OCI-LY3 (cell line): ENCODE measurements around the gene PRSS36.

Experiments
- H2AFZ ChIP-seq: fragments of 200-600, 300-600 bp; shearing (Covaris generic); 2 replicates; pipeline ENCODE4 v1.6.0; 2014; ENCODE audit warnings: antibody characterized with exemption, low read depth, low read length
- H3K27ac ChIP-seq: fragments of 200-600, 300-600 bp; sonication (generic); 2 replicates; pipeline ENCODE4 v1.5.1; 2014; ENCODE audit warnings: mild to moderate bottlenecking, low read length, moderate library complexity, mixed read lengths
- H3K27me3 ChIP-seq: fragments of 200-600, 300-600 bp; sonication (generic); 2 replicates; pipeline ENCODE4 v1.6.1; 2014; ENCODE audit warnings: low read depth, low read length, mixed read lengths
- H3K36me3 ChIP-seq: fragments of 200-600, 300-600 bp; sonication (generic); replicated peaks from 2 replicates; pipeline ENCODE3; 2014; ENCODE audit warnings: low read depth, low read length, mixed read lengths
- H3K4me1 ChIP-seq: fragments of 300-600, 200-600 bp; sonication (generic); 2 replicates; pipeline ENCODE4 v1.6.1; 2014; ENCODE audit warnings: low read length, mixed read lengths
- H3K4me2 ChIP-seq: fragments of 200-600, 300-600 bp; sonication (generic); 2 replicates; pipeline ENCODE4 v1.6.1; 2014; ENCODE audit warnings: low read length, mixed read lengths
- H3K4me3 ChIP-seq: fragments of 300-600, 200-600 bp; sonication (generic); 2 replicates; pipeline ENCODE4 v1.5.1; 2014; ENCODE audit warnings: antibody characterized with exemption, mild to moderate bottlenecking, low read length, moderate library complexity
- H3K79me2 ChIP-seq: fragments of 300-600, 200-600 bp; shearing (Covaris generic); 2 replicates; pipeline ENCODE4 v1.6.1; 2014; ENCODE audit warnings: mild to moderate bottlenecking, low read length, mixed read lengths
- H3K9ac ChIP-seq: fragments of 300-600, 200-600 bp; shearing (Covaris generic); 2 replicates; pipeline ENCODE4 v1.6.0; 2014; ENCODE audit warnings: mild to moderate bottlenecking, low read length, moderate library complexity
- H3K9me3 ChIP-seq: fragments of 200-600, 300-600 bp; shearing (Covaris generic); 2 replicates; pipeline ENCODE4 v1.6.1; 2014; ENCODE audit warnings: low read length, mixed read lengths; ENCODE audit not compliant: insufficient read depth
- H4K20me1 ChIP-seq: fragments of 200-600, 300-600 bp; sonication (generic); 2 replicates; pipeline ENCODE4 v1.6.1; 2016; ENCODE audit warnings: low read length, mixed read lengths; ENCODE audit not compliant: insufficient read depth
- EZH2phosphoT487 ChIP-seq: fragments of 200-600 bp; shearing (Covaris generic); IDR thresholded peaks from 2 replicates; pipeline ENCODE4 v1.6.1; 2018; ENCODE audit warnings: antibody characterized with exemption, mixed run types, low read depth
- TF ChIP-seq, protein P1 (sequence below): fragments of 200-600, 300-600 bp; sonication (generic); IDR thresholded peaks from 2 replicates; pipeline ENCODE4 v1.5.1; 2014; ENCODE audit warnings: antibody characterized with exemption, low read length, low read depth

PRSS36 gene

DNA sequence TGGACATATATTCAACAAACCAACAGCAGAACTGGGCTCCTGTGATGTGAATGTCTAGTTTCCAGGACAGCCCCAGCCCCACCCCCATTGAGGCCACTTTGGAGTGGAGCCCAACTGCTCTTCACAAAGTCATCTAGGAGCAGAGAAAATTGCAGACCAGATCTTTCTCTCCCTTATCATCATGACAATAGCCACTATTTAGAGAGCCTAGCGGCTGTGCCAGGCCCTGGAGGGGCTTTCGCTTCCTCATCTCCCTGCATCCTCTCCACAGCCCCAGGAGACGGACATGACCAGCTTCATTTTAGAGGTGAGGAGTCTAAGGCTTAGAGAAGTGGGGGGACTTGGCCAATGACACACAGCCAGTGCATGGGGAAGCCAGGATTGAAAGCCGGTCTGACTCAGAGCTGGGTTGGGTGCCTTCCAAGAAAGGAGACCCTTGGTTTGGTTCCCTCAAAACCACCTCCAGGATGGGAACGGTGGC, 15.7 kb downstream of the PRSS36 start:
- Histone ChIP-seq H3K4me3 (no peak overlapping the region), H3K9me3 (no peaks in the 10 kb centered on the region), H3K79me2 (no peaks in the 10 kb centered on the region), H3K36me3 (no peaks in the 10 kb centered on the region), H3K9ac (no peak overlapping the region), H3K4me2 (no peak overlapping the region), H4K20me1 (no peaks in the 10 kb centered on the region), H3K27ac (no peak overlapping the region), H3K27me3 (no peaks in the 10 kb centered on the region), H2AFZ (no peak overlapping the region), H3K4me1 (no peaks in the 10 kb centered on the region)
- TF ChIP-seq, protein P1, sequence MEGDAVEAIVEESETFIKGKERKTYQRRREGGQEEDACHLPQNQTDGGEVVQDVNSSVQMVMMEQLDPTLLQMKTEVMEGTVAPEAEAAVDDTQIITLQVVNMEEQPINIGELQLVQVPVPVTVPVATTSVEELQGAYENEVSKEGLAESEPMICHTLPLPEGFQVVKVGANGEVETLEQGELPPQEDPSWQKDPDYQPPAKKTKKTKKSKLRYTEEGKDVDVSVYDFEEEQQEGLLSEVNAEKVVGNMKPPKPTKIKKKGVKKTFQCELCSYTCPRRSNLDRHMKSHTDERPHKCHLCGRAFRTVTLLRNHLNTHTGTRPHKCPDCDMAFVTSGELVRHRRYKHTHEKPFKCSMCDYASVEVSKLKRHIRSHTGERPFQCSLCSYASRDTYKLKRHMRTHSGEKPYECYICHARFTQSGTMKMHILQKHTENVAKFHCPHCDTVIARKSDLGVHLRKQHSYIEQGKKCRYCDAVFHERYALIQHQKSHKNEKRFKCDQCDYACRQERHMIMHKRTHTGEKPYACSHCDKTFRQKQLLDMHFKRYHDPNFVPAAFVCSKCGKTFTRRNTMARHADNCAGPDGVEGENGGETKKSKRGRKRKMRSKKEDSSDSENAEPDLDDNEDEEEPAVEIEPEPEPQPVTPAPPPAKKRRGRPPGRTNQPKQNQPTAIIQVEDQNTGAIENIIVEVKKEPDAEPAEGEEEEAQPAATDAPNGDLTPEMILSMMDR = no peak
- no peak for TF ChIP-seq EZH2phosphoT487

DNA sequence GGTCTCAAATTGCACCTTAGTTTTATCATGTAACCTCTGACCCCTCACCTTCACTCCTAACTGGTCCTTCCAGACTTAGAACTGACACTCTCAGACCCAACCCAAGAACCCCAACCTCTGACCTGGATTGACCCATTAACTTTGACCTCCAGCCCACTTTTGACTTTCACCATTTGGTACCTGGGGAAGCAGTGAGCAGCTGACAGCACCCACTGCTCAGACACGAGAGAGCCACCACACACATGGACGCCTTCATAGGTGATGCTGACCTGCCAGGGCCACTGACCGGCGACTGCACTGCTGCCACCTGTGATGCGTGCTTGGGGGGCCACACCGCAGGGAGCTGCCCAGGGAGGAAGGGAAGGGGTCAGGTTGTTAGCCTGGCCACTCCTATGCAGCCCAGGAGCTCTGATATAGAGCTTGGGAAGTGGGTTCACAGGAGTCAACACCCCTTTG, 16.8 kb downstream of the PRSS36 start:
- Histone ChIP-seq H3K79me2 (no peaks in the 10 kb centered on the region), H2AFZ (no peak overlapping the region), H3K9ac (no peak overlapping the region), H3K27me3 (no peaks in the 10 kb centered on the region), H3K9me3 (no peaks in the 10 kb centered on the region), H3K4me2 (no peak overlapping the region), H3K4me1 (no peaks in the 10 kb centered on the region), H3K27ac (no peak overlapping the region), H3K4me3 (no peak overlapping the region), H4K20me1 (no peaks in the 10 kb centered on the region), H3K36me3 (no peaks in the 10 kb centered on the region)
- TF ChIP-seq, protein P1 = no peak
- no peak for TF ChIP-seq EZH2phosphoT487

DNA sequence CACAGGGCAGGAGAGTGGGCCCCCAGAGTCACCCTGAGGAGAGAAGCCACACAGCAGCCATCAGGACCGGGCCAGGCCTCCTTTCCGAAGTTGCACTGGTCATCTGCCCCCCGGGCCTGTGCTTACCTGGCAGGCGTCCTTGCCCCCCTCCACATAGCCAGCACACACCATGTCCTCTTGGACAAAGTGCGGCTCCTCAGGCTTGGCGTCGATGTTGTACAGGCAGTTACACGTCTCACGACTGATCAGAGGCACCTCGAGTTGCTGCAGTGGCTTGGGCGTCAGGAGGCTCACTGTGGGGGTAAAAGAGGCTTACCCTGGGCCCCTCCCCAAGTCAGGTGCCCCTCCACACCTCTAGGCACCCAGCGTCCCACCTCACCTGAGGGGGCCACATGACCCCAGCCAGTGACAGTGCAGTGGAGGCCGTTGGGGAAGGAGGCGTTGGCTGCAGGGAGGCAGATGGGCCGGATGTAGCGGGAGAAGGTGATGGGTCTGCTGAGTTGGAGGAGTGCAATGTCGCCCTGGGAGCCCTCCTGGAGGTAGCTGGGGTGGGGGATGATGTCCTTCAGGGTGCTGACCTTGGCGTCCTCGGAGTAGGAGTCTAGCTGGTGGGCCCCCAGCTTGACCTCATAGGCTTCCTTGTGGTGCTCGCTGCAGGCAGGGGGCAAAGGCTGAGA, 17.4 kb downstream of the PRSS36 start:
- Histone ChIP-seq H3K36me3 (no peaks in the 10 kb centered on the region), H3K27ac (no peak overlapping the region), H3K79me2 (no peaks in the 10 kb centered on the region), H3K9me3 (no peaks in the 10 kb centered on the region), H3K27me3 (no peaks in the 10 kb centered on the region), H3K4me3 (no peak overlapping the region), H4K20me1 (no peaks in the 10 kb centered on the region), H3K4me1 (no peaks in the 10 kb centered on the region), H3K4me2 (no peak overlapping the region), H3K9ac (no peak overlapping the region), H2AFZ (no peak overlapping the region)
- TF ChIP-seq EZH2phosphoT487 = no peak
- TF ChIP-seq, protein P1 = no peak

DNA sequence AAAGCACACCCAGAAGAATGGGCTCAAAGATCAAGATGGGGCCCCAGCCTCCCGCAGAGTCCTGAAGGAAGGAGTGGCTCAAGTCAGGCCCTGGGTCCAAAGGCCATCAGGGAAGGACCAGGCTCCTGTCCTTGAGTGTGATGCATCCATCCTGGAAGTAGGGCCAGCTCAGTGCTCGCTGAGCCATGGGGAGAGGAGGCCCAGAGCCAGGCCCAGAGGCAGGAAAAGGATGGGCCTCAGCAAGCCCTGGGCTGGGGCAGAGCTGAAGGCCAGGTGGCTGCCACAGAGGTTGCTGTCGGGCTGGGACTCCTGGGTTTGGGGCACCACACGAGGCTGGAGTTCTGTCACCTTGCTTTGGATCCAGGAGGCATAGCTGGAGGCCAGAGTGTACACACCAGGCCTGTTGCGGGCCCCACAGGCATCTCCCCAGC, 18.0 kb downstream of the PRSS36 start:
- H3K27ac ChIP-seq = no peak overlapping the region
- H3K9ac ChIP-seq = no peak overlapping the region
- no peak overlapping the region for H2AFZ ChIP-seq
- no peaks in the 10 kb centered on the region for H3K79me2 ChIP-seq
- TF ChIP-seq, protein P1 = no peak
- no peak for TF ChIP-seq EZH2phosphoT487
- no peak overlapping the region for H3K4me2 ChIP-seq
- no peaks in the 10 kb centered on the region for H4K20me1 ChIP-seq
- H3K4me3 ChIP-seq = no peak overlapping the region
- H3K36me3 ChIP-seq = no peaks in the 10 kb centered on the region
- no peaks in the 10 kb centered on the region for H3K9me3 ChIP-seq
- H3K4me1 ChIP-seq = no peaks in the 10 kb centered on the region
- H3K27me3 ChIP-seq = no peaks in the 10 kb centered on the region
